Astrocyte (in vitro differentiated cells and primary cell): ENCODE measurements around the gene CHST2.

Source experiments
- CTCF ChIP-seq: IDR thresholded peaks from 2 replicates; pipeline ENCODE4 v1.5.1; 2011; ENCODE audit warnings: low read depth, mild to moderate bottlenecking, inconsistent platforms, low read length, moderate library complexity; ENCODE audit not compliant: insufficient read depth
- EZH2 ChIP-seq: IDR thresholded peaks from 2 replicates; pipeline ENCODE4 v1.6.1; 2012; ENCODE audit warnings: mild to moderate bottlenecking, low read length, inconsistent platforms; ENCODE audit not compliant: insufficient read depth

GRCh38 chr3:143098032-143098764 lies 21.4 kb upstream of the CHST2 start:
- TF ChIP-seq CTCF, result no peak
- no peak for TF ChIP-seq EZH2
